Right lobe of liver (tissue), 6 donors: ENCODE data around the gene UVRAG. TPM values are rescaled to one million over a fixed set of nuclear protein-coding genes. Genes with fewer than 3 reads are reported as not detected.

Source experiments
- ATAC-seq, 4 donors: fragments of 200-7000 bp; cut with Tn5 transposase; one replicate each; pipeline ENCODE4 v1.9.1; 2020; ENCODE audit warnings: mild to moderate bottlenecking in 4 of 4, moderate library complexity in 4 of 4
- DNase-seq, 3 donors: peaks; one replicate each; pipeline ENCODE4 v3.0.0-alpha.2; 2020
- H3K27ac ChIP-seq, 3 donors: fragments of 200-600 bp; one replicate each; pipeline ENCODE4 v1.8.0; 2022
- H3K27me3 ChIP-seq, 2 donors: fragments of 200-600 bp; one replicate each; pipeline ENCODE4 v1.8.0; 2022
- H3K36me3 ChIP-seq, 4 donors: fragments of 200-600 bp; sonication (generic) in 1 of 4; one replicate each; pipeline versions ENCODE4 v1.5.1 to v1.8.0; 2017 to 2022; ENCODE audit warnings: control low read depth in 1 of 4
- H3K4me1 ChIP-seq, 4 donors: fragments of 200-600 bp; sonication (generic) in 1 of 4; one replicate each; pipeline versions ENCODE4 v1.5.1 to v1.8.0; 2017 to 2022; ENCODE audit warnings: control low read depth in 1 of 4
- H3K4me3 ChIP-seq, 3 donors: fragments of 200-600 bp; one replicate each; pipeline ENCODE4 v1.8.0; 2022
- H3K9me3 ChIP-seq, 4 donors: fragments of 200-600 bp; sonication (generic) in 1 of 4; one replicate each; pipeline versions ENCODE4 v1.5.1 to v1.8.0; 2017 to 2022; ENCODE audit warnings: control low read depth in 1 of 4
- CTCF ChIP-seq, 4 donors: fragments of 200-600 bp in 3 of 4; fragments of 450-650 bp in 1 of 4; IDR thresholded peaks; one replicate each; pipeline versions ENCODE4 v1.5.1 to v1.8.0; 2016 to 2022; ENCODE audit warnings: antibody characterized with exemption in 4 of 4, mild to moderate bottlenecking in 2 of 4
- POLR2A ChIP-seq: fragments of 450-650 bp; IDR thresholded peaks from one replicate; pipeline ENCODE4 v1.6.1; 2017; ENCODE audit warnings: antibody characterized with exemption, mild to moderate bottlenecking
- WGBS: methylation state at CpG from one replicate; pipeline ENCODE4 v1.1.6; 2018; ENCODE audit warnings: low coverage, low lambda C conversion rate; ENCODE audit not compliant: insufficient coverage; ENCODE audit errors: missing lambda C conversion rate; 5-methylcytosine and 5-hydroxymethylcytosine counted together
- intact Hi-C, 2 donors: fragments of 100-400 bp; cut with DNase I; formaldehyde crosslinking; loops; one replicate each; pipeline versions ENCODE4 v1.11.2 to v1.14.1; 2022
- total RNA-seq, 6 experiments: library from RNA; depleted of rRNA in 2 of 6; stranded (reverse); fragments of >200 nt in 2 of 6; fragmentation: NEBNext Ultra II Directional in 3 of 6; extraction: Animal tissue kit (Norgen Biotek cat#: 25700) in 3 of 6; gene quantifications; one replicate each; pipeline versions ENCODE4 v1.1.0 to v1.2.4, GENCODE V29; 2016 to 2023
- donor health status: DM: no; HTN: yes; CAD: no.
- donor health status: DM: no; HTN: no; CAD: no.
- donor health status: DM: no; HTN: no; CAD: no.
- donor health status: DM: no; HTN: yes; CAD: no.
- donor health status: DM: no; HTN: yes; CAD: no.

Gene UVRAG
- total RNA-seq, 6 experiments from 2014 or later: 8.8 to 12.6 (median 10.3) TPM

GRCh38 chr11:76086743-76087635 lies 272.0 kb downstream of the UVRAG start:
- Histone ChIP-seq H3K27me3 (no peaks in the 10 kb centered on the region), H3K36me3 (no peaks in the 10 kb centered on the region), H3K27ac (no peak overlapping the region), H3K4me1 (no peaks in the 10 kb centered on the region), H3K4me3 (no peak overlapping the region), H3K9me3 (no peaks in the 10 kb centered on the region)
- WGBS: 96% methylated on average over 6 of the region's 6 CpGs
- no peak for ATAC-seq
- intact Hi-C loops: no loop called here
- TF ChIP-seq CTCF (IDR thresholded peaks at IDR 0.05) (no peak), POLR2A (no peak)
- no peak for DNase-seq

GRCh38 chr11:76087749-76088148 lies 272.7 kb downstream of the UVRAG start:
- no peak for TF ChIP-seq CTCF (IDR thresholded peaks at IDR 0.05)
- no peak for TF ChIP-seq POLR2A
- no peak for DNase-seq
- Histone ChIP-seq H3K4me1 (no peaks in the 10 kb centered on the region), H3K4me3 (no peak overlapping the region), H3K27me3 (no peaks in the 10 kb centered on the region), H3K36me3 (no peaks in the 10 kb centered on the region), H3K9me3 (no peaks in the 10 kb centered on the region), H3K27ac (no peak overlapping the region)
- intact Hi-C loops: no loop called here
- no peak for ATAC-seq
- WGBS: 94% methylated on average over 5 of the region's 6 CpGs

- WGBS: 81% methylated on average over 1 of the region's 3 CpGs
- Histone ChIP-seq H3K27ac (no peak overlapping the region), H3K9me3 (no peaks in the 10 kb centered on the region), H3K4me3 (no peak overlapping the region), H3K27me3 (no peaks in the 10 kb centered on the region), H3K36me3 (no peaks in the 10 kb centered on the region), H3K4me1 (no peaks in the 10 kb centered on the region)
- intact Hi-C loops: no loop called here
- no peak for DNase-seq
- no peak for TF ChIP-seq POLR2A
- TF ChIP-seq CTCF (IDR thresholded peaks at IDR 0.05): no peak
- ATAC-seq: no peak
These were observed 273.5 kb downstream of the UVRAG start for GRCh38 chr11:76088511-76088910.

- intact Hi-C loops: no loop called here
- Histone ChIP-seq H3K9me3 (no peaks in the 10 kb centered on the region), H3K4me1 (no peaks in the 10 kb centered on the region), H3K27me3 (no peaks in the 10 kb centered on the region), H3K36me3 (no peaks in the 10 kb centered on the region), H3K4me3 (no peak overlapping the region), H3K27ac (no peak overlapping the region)
- no peak for ATAC-seq
- 100% methylated on average over 2 of the region's 2 CpGs for WGBS
- DNase-seq: no peak
- no peak for TF ChIP-seq CTCF (IDR thresholded peaks at IDR 0.05)
These were observed 275.2 kb downstream of the UVRAG start for GRCh38 chr11:76090174-76090573.
